Measurements from ENCODE around the gene ISCU.

Gene ISCU

GRCh38 chr12:108603743-108604142 is 41.3 kb downstream of the ISCU start:
- no peak for DNase-seq (ENCODE audit: low spot score)

GRCh38 chr12:108604208-108604941 is 42.0 kb downstream of the ISCU start:
- DNase-seq (ENCODE audit: low spot score) = no peak

DNA sequence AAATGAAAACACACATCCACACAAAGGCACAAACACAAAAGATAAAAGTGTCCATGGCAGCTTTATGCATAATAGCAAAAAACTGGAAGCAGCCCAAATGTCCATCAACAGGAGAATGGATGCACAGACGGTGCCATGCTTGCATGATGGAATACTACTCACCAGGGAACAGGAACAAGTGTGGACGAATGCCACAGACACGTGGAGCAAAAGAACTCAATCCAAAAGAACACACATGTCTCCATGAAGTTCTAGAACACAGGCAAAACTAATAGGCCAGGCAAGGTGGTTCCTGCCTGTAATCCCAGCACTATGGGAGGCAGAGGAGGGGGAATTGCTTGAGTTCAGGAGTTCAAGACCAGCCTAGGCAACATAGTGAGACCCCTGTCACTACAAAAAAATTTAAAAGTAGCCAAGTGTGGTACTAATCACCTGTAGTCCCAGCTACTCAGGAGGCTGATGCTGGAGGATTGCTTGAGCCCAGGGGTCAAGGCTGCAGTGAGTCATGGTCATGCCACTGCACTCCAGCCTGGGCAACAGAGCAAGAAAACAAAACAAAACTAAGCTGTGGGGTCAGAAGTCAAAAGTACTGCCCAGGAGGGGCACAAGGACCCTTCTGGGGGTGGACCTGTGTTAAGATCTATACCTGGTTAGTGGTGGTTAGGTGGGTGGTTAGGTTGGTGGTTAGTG is 42.7 kb downstream of the ISCU start:
- no peak for DNase-seq (ENCODE audit: low spot score)

DNA sequence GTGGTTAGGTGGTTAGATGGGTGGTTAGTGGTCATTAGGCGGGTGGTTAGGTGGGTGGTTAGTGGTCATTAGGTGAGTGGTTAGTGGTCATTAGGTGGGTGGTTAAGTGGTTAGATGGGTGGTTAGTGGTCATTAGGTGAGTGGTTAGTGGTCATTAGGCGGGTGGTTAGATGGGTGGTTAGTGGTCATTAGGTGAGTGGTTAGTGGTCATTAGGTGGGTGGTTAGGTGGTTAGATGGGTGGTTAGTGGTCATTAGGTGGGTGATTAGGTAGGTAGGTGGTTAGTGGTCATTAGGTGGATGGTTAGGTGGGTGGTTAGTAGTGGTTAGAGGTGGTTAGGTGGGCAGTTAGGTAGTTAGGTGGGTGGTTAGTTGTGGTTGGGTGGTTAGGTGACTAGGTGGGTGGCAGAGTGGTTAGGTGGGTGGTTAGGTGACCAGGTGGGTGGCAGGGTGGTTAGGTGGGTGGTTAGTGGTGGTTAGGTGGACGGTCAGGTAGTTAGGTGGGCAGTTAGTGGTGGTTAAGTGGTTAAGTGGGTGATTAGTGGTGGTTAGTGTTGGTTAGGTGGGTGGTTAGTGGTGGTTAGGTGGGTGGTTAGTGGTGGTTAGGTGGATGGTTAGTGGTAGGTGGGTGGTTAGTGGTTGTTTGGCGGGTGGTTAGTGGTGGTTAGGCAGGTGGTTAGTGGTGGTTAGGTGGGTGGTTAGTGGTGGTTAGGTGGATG is 43.5 kb downstream of the ISCU start:
- no peak for DNase-seq (ENCODE audit: low spot score)

DNA sequence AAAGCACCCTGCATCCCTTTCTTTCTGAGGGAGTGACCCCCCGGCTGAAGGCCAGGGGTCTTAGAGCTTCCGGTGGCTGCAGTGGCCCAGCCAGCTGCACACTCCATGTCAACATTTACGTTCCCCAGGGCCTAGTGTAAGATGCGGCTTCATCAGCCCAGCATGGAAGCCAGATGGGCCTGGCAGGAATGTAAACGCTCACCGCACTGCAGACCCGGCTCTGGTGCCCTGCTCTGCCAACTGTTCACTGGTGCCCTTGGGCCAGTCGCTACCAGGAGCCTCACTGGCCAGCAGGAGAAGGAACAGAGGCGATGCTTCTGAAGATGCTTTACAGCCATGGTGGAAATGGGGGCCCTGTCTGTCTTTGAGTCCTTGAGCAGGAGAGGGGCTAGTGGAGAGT is 44.1 kb downstream of the ISCU start:
- DNase-seq (ENCODE audit: low spot score) = no peak

GRCh38 chr12:108607981-108608600 is 45.7 kb downstream of the ISCU start:
- DNase-seq (ENCODE audit: low spot score) = no peak

DNA sequence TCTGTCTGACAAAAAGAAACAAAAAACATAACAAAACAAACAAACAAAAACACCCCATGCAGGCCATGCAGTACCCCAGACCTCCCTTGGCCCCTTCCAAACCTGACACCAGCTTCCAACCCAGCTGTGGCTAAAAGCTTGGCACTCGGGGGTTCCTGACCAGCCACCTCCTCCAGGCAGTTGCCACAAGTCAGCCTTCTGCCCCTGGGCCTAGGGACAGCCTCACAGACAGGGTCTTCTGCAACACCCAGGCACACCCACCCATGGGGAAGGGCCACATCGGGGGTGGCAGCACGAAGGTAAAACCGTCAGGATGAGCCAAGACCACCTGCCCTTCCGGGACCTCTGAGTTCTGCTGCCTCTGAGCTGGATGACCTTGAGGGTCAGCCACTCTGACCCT is 46.2 kb downstream of the ISCU start:
- DNase-seq (ENCODE audit: low spot score) = no peak

GRCh38 chr12:108609537-108610335 is 47.3 kb downstream of the ISCU start:
- DNase-seq (ENCODE audit: low spot score) = no peak

DNA sequence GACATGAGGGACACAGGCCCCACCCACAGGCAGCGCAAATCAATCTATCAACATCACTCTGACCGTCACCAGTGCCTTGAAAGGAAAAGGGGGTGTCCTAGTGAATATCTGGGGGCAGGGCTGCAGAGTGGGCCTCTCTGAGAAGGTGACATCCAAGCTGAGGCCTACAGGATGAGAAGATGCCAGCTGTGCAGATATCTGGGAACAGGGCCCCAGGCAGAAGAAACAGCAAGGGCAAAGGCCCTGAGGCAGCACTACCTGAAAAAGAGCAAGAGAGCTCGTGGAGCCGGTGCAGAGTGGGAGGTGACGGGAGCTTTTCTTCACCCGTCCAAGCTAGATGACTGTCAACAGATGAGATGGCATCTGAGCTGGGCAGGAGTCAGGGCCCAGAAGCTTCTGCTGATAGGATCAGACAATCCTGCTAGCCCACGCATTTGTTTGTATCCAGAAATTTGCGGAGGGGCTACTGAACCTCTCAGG is 48.0 kb downstream of the ISCU start:
- DNase-seq (ENCODE audit: low spot score) = no peak

- no peak for DNase-seq (ENCODE audit: low spot score)
Observed at GRCh38 chr12:108610856-108611605, 48.6 kb downstream of the ISCU start.

DNA sequence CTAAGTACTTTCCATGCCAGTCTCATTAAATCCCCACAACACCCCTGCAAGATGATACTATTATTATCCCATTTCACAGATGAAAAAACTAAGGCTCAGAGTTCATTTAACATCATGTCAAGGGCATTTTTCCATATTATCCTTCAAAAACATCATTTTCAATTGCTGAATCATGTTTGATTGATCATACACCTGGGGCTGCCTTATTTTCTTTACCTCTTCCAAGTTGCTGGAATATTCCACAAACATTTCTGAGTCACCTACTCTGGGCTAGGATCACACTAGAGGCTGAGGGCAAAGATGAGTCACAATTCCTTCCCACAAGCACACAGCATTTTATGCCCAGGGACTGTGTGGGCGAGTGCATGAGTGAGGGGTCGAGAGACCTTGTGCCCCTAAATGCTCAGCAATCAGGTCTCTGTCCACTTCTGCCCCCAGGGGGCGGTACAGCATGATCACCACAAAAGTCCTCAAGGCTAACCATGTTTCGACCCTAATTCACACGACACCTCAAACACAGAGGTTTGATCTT is 49.6 kb downstream of the ISCU start:
- no peak for DNase-seq (ENCODE audit: low spot score)

DNA sequence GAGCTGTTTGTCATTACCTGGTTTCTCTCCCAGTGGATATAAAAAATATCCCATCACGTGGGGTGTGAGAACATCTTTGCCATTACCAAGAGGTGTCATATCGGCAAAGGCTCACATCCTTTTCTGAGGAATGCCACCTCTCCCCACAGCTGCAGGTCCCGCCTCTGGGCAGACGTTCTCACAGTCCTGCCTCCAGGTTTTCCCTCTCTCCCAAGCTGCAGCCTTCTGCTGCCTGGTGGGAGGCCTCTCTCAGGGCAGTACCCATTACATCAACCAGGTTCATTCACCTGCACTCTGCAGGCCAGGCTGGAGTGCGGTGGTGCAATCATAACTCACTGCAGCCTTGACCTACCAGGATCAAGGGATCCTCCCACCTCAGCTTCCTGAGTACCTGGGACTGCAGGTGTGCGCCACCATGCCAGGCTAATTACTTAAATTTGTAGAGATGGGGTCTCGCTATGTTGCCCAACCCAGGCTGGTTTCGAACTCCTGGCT is 50.4 kb downstream of the ISCU start:
- DNase-seq (ENCODE audit: low spot score) = no peak

GRCh38 chr12:108613548-108613947 is 51.2 kb downstream of the ISCU start:
- DNase-seq (ENCODE audit: low spot score) = no peak

- no peak for DNase-seq (ENCODE audit: low spot score)
Observed at GRCh38 chr12:108614041-108614440, 51.6 kb downstream of the ISCU start.

GRCh38 chr12:108614639-108615038 is 52.2 kb downstream of the ISCU start:
- no peak for DNase-seq (ENCODE audit: low spot score)

DNA sequence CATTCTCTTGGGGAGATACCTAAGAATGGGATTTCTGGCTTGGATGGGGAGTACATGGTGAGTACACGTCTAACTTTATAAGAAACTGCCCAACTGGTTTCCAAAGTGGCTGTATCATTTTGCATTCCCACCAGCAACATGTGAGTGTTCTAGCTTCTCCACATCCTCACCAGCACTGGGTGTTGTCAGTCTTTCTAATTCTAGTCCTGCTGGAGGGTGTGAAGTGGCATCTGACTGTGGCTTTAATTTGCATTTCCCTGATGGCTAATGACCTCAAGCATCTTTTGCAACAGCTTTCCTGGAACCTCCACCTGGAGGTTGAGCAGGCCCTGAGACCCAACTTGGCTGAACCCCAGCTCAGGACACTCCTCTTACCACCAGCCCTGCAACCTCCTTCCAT is 53.5 kb downstream of the ISCU start:
- DNase-seq (ENCODE audit: low spot score) = no peak

DNA sequence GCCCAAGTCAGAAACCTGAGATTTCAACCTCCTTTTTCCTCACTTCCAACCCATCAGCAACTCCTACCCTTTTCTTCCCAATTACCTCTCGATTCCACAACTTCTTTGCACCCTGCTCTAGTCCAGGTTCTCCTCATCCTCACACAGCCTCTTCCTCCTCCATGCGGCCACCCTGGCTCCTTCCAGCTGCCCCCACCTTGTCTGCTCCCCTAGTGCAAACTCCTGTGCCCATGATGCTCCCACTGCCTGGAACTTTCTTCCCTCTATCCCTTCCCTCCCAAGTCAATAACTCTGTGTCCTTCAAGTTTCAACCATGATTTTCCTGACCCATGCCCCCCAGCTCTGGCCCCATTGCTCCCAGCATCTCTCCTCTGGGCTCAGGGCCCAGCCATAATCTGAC is 54.0 kb downstream of the ISCU start:
- no peak for DNase-seq (ENCODE audit: low spot score)

GRCh38 chr12:108616941-108617858 is 54.8 kb downstream of the ISCU start:
- DNase-seq (ENCODE audit: low spot score) = peak; percentile 43

Data from globus pallidus (tissue), 1 donor.